Inferior parietal cortex (tissue), 1 donor: ENCODE results near the gene NHSL1.

Experiments used
- DNase-seq: peaks from one replicate; pipeline ENCODE4 v3.0.0-alpha.2; 2016; ENCODE audit errors: extremely low spot score

The NHSL1 gene

DNA sequence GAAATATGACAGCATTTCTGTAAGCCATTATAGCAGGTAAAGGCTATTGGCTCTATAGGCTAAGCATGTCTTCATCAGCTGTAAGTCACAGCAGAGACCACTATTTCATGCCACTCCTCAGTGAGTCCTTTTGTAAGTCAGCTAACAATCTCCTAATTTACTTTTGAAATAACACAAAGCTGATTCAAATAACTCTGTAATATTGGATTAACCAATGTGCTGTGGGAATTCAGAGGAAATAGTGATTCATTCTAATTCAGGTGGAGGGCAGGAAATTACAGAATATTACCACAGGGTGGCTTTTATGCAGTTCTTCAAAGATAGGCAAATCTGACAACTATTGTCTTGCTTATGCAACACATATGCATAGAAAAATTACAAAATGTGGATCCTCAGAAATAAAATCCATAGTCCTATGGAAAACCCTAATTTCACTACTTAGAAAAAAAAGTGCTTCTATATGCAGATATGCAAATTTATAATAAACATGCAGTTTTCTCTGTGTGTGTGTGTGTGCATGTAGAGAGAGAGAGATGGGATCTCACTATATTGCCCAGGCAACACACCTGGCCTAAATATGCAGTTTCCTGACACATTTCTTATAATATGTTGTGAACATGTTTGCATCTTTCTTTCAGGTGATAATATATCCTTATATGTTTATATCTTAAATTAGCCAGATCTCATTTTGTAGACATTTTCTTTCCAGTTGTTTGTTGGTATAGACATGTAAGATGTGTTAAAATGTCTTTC lies 126.4 kb downstream of the NHSL1 start:
- no peak for DNase-seq
